ENCODE data around the gene ALDH2. TPM values are rescaled to one million over a fixed set of nuclear protein-coding genes. Genes with fewer than 3 reads are reported as not detected.
"Not testable (repeated sequence)": the region's sequence is repeated elsewhere in the genome, so short reads cannot be mapped to it uniquely, and the experiment has no call there.

ALDH2 gene
- polyA plus RNA-seq = 100 to 1,000 TPM; 125 to 237 (median 185) TPM
- long read RNA-seq, donor 1, full-length matches to known transcripts = 102 of 183 reads
- long read RNA-seq, donor 1, partial matches to known transcripts = 81 of 183 reads
- long read RNA-seq, donor 1, other reads (novel, unspliced or antisense) = 0 of 183 reads
- long read RNA-seq, donor 2, full-length matches to known transcripts = 5 of 5 reads
- long read RNA-seq, donor 2, partial matches to known transcripts = 0 of 5 reads
- long read RNA-seq, donor 2, other reads (novel, unspliced or antisense) = 0 of 5 reads
- long read RNA-seq, donor 3, full-length matches to known transcripts = 10 of 27 reads
- long read RNA-seq, donor 3, partial matches to known transcripts = 17 of 27 reads
- long read RNA-seq, donor 3, other reads (novel, unspliced or antisense) = 0 of 27 reads
- long read RNA-seq, donor 4 = 0 reads
- long read RNA-seq, donor 5, full-length matches to known transcripts = 8 of 8 reads
- long read RNA-seq, donor 5, partial matches to known transcripts = 0 of 8 reads
- long read RNA-seq, donor 5, other reads (novel, unspliced or antisense) = 0 of 8 reads
- long read RNA-seq, donor 6, full-length matches to known transcripts = 23 of 38 reads
- long read RNA-seq, donor 6, partial matches to known transcripts = 15 of 38 reads
- long read RNA-seq, donor 6, other reads (novel, unspliced or antisense) = 0 of 38 reads
- long read RNA-seq, donor 7 = 0 reads
- long read RNA-seq, donor 8, full-length matches to known transcripts = 1 of 1 reads
- long read RNA-seq, donor 8, partial matches to known transcripts = 0 of 1 reads
- long read RNA-seq, donor 8, other reads (novel, unspliced or antisense) = 0 of 1 reads
- long read RNA-seq, donor 9, full-length matches to known transcripts = 6 of 6 reads
- long read RNA-seq, donor 9, partial matches to known transcripts = 0 of 6 reads
- long read RNA-seq, donor 9, other reads (novel, unspliced or antisense) = 0 of 6 reads
- long read RNA-seq, donor 10, full-length matches to known transcripts = 60 of 84 reads
- long read RNA-seq, donor 10, partial matches to known transcripts = 24 of 84 reads
- long read RNA-seq, donor 10, other reads (novel, unspliced or antisense) = 0 of 84 reads

DNA sequence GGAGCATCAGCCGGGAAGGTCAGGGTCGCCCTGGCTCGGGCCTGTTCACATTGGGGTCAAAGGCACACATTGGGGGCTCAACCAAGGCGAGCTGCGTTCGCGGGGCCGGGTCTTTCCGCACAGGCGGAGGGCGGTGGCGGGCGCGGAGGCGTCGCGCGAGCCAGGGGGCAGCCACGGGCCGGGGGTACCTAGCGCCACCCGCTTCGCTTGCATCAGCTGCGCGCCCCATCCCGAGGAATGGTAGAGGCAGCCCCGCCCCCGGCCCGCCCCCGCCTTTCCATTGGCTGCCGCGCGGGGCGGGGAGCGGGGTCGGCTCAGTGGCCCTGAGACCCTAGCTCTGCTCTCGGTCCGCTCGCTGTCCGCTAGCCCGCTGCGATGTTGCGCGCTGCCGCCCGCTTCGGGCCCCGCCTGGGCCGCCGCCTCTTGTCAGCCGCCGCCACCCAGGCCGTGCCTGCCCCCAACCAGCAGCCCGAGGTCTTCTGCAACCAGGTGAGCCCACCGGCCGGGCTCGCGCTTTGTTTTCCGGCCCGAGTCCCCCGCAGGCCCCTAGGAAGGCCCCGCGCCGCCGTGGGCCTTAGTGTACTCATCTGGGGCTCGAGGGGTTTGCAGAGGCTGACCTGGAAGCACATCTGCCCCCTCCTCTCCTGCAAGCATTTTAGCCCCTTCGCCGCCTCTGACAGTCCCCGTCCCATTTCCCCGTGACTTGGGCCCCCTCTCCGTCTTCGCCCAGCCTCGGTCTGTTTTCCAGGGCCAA is at the start of gene ALDH2:
Gene ALDH2, plus strand, starts transcription at position 326 of the 754 bp plus-strand sequence. Its CDS starts 50 bp downstream, at position 376.
- no peaks in the 10 kb centered on the region for H3K27me3 ChIP-seq (ENCODE audit: control insufficient read depth in 3 of 3, insufficient read depth in 3 of 3, low read length in 3 of 3)
- no peaks in the 10 kb centered on the region for H3K9me3 ChIP-seq (ENCODE audit: control insufficient read depth in 2 of 2, insufficient read depth in 1 of 2, low read depth in 1 of 2, low read length in 1 of 2)
- DNase-seq (peak; percentile 76 to 87), FAIRE-seq (no peak)
- H3K27ac ChIP-seq (ENCODE audit: low read depth in 1 of 3, low read length in 2 of 3) = peak within 1 kb of the TSS; percentile 82 to 93 (median 90)
- H3K4me3 ChIP-seq (ENCODE audit: low read depth in 1 of 3, low read length in 3 of 3) = peak within 1 kb of the TSS; percentile 71 to 94 (median 74)
- peaks cover 3 to 25% (median 4%) of the 10 kb centered on the region in 3 donors for H3K4me1 ChIP-seq (ENCODE audit: control insufficient read depth in 3 of 3, insufficient read depth in 2 of 3, low read depth in 1 of 3, low read length in 2 of 3)
- 0 to 1% (median 1%) methylated on average over 57 to 73 of the region's 73 CpGs for WGBS, 3 donors
- peaks cover 0 to 20% (median 0%) of the 10 kb centered on the region in 3 donors for H3K36me3 ChIP-seq (ENCODE audit: control insufficient read depth in 3 of 3, insufficient read depth in 2 of 3, low read depth in 1 of 3, low read length in 3 of 3)

- FAIRE-seq; H3K27ac ChIP-seq (ENCODE audit: low read depth in 1 of 3, low read length in 2 of 3); H3K9me3 ChIP-seq (ENCODE audit: control insufficient read depth in 2 of 2, insufficient read depth in 1 of 2, low read depth in 1 of 2, low read length in 1 of 2); H3K4me3 ChIP-seq (ENCODE audit: low read depth in 1 of 3, low read length in 3 of 3); DNase-seq; H3K4me1 ChIP-seq (ENCODE audit: control insufficient read depth in 3 of 3, insufficient read depth in 2 of 3, low read depth in 1 of 3, low read length in 2 of 3); H3K27me3 ChIP-seq (ENCODE audit: control insufficient read depth in 3 of 3, insufficient read depth in 3 of 3, low read length in 3 of 3): not testable (repeated sequence)
- H3K36me3 ChIP-seq (ENCODE audit: control insufficient read depth in 3 of 3, insufficient read depth in 2 of 3, low read depth in 1 of 3, low read length in 3 of 3) = peaks cover 0 to 53% (median 2%) of the 10 kb centered on the region in 3 donors
- WGBS, 3 donors = 92 to 97% (median 97%) methylated on average over 10 of the region's 10 CpGs
Observed at GRCh38 chr12:111719316-111719715, 47.4 kb upstream of the ALDH2 start.

- FAIRE-seq = no peak
- H3K4me3 ChIP-seq (ENCODE audit: low read depth in 1 of 3, low read length in 3 of 3) = no peak overlapping the region
- peaks cover 0 to 2% of the 10 kb centered on the region in 2 donors for H3K9me3 ChIP-seq (ENCODE audit: control insufficient read depth in 2 of 2, insufficient read depth in 1 of 2, low read depth in 1 of 2, low read length in 1 of 2)
- WGBS, 3 donors = 89 to 98% (median 97%) methylated on average over 6 of the region's 6 CpGs
- H3K27ac ChIP-seq (ENCODE audit: low read depth in 1 of 3, low read length in 2 of 3) = no peak overlapping the region
- DNase-seq = no peak
- H3K36me3 ChIP-seq (ENCODE audit: control insufficient read depth in 3 of 3, insufficient read depth in 2 of 3, low read depth in 1 of 3, low read length in 3 of 3) = peaks cover 0 to 50% (median 2%) of the 10 kb centered on the region in 3 donors
- no peaks in the 10 kb centered on the region for H3K27me3 ChIP-seq (ENCODE audit: control insufficient read depth in 3 of 3, insufficient read depth in 3 of 3, low read length in 3 of 3)
- H3K4me1 ChIP-seq (ENCODE audit: control insufficient read depth in 3 of 3, insufficient read depth in 2 of 3, low read depth in 1 of 3, low read length in 2 of 3) = no peaks in the 10 kb centered on the region
Observed at GRCh38 chr12:111720457-111720856, 46.3 kb upstream of the ALDH2 start.

DNA sequence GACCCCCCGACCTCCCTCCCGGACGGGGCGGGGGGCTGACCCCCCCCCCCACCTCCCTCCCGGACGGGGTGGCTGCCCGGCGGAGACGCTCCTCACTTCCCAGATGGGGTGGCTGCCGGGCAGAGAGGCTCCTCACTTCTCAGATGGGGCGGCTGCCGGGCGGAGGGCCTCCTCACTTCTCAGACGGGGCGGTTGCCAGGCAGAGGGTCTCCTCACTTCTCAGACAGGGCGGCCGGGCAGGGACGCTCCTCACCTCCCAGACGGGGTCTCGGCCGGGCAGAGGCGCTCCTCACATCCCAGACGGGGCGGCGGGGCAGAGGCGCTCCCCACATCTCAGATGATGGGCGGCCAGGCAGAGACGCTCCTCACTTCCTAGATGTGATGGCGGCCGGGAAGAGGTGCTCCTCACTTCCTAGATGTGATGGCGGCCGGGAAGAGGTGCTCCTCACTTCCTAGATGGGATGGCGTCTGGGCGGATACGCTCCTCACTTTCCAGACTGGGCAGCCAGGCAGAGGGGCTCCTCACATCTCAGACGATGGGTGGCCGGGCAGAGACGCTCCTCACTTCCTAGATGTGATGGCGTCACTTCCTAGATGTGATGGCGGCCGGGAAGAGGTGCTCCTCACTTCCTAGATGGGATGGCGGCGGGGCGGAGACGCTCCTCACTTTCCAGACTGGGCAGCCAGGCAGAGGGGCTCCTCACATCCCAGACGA is 42.9 kb upstream of the ALDH2 start:
- not testable (repeated sequence) for H3K27ac ChIP-seq (ENCODE audit: low read depth in 1 of 3, low read length in 2 of 3); H3K9me3 ChIP-seq (ENCODE audit: control insufficient read depth in 2 of 2, insufficient read depth in 1 of 2, low read depth in 1 of 2, low read length in 1 of 2); H3K4me3 ChIP-seq (ENCODE audit: low read depth in 1 of 3, low read length in 3 of 3); H3K27me3 ChIP-seq (ENCODE audit: control insufficient read depth in 3 of 3, insufficient read depth in 3 of 3, low read length in 3 of 3); DNase-seq; FAIRE-seq; H3K4me1 ChIP-seq (ENCODE audit: control insufficient read depth in 3 of 3, insufficient read depth in 2 of 3, low read depth in 1 of 3, low read length in 2 of 3)
- 96 to 98% (median 98%) methylated on average over 20 to 46 of the region's 46 CpGs for WGBS, 3 donors
- peaks cover 0 to 44% (median 3%) of the 10 kb centered on the region in 3 donors for H3K36me3 ChIP-seq (ENCODE audit: control insufficient read depth in 3 of 3, insufficient read depth in 2 of 3, low read depth in 1 of 3, low read length in 3 of 3)

DNA sequence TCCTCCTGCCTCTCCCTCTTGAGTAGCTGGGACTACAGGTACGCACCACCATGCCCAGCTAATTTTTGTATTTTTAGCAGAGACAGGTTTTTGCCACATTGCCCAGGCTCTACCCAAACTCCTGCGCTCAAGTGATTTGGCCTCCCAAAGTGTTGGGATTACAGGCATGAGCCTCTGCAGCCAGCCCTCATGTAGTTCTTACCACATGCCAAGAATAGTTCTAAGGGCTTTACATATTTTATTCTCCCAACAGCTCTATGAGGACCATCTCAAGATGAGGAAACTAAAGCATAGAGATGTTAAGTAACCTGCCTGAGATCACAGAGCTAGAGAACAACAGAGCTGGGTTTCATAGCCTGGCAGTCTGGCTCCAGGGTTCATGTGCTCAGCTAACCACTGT is 37.9 kb upstream of the ALDH2 start:
- H3K9me3 ChIP-seq (ENCODE audit: control insufficient read depth in 2 of 2, insufficient read depth in 1 of 2, low read depth in 1 of 2, low read length in 1 of 2) = peaks cover 0 to 2% of the 10 kb centered on the region in 2 donors
- DNase-seq (no peak), FAIRE-seq (no peak)
- no peak overlapping the region for H3K4me3 ChIP-seq (ENCODE audit: low read depth in 1 of 3, low read length in 3 of 3)
- no peaks in the 10 kb centered on the region for H3K27me3 ChIP-seq (ENCODE audit: control insufficient read depth in 3 of 3, insufficient read depth in 3 of 3, low read length in 3 of 3)
- H3K27ac ChIP-seq (ENCODE audit: low read depth in 1 of 3, low read length in 2 of 3) = no peak overlapping the region
- H3K4me1 ChIP-seq (ENCODE audit: control insufficient read depth in 3 of 3, insufficient read depth in 2 of 3, low read depth in 1 of 3, low read length in 2 of 3) = no peaks in the 10 kb centered on the region
- WGBS, 3 donors = 96 to 100% (median 98%) methylated on average over 2 of the region's 2 CpGs
- H3K36me3 ChIP-seq (ENCODE audit: control insufficient read depth in 3 of 3, insufficient read depth in 2 of 3, low read depth in 1 of 3, low read length in 3 of 3) = peaks cover 0 to 68% (median 7%) of the 10 kb centered on the region in 3 donors

- Histone ChIP-seq H3K27me3 (ENCODE audit: control insufficient read depth in 3 of 3, insufficient read depth in 3 of 3, low read length in 3 of 3) (no peaks in the 10 kb centered on the region), H3K27ac (ENCODE audit: low read depth in 1 of 3, low read length in 2 of 3) (no peak overlapping the region), H3K4me1 (ENCODE audit: control insufficient read depth in 3 of 3, insufficient read depth in 2 of 3, low read depth in 1 of 3, low read length in 2 of 3) (no peaks in the 10 kb centered on the region), H3K4me3 (ENCODE audit: low read depth in 1 of 3, low read length in 3 of 3) (no peak overlapping the region), H3K9me3 (ENCODE audit: control insufficient read depth in 2 of 2, insufficient read depth in 1 of 2, low read depth in 1 of 2, low read length in 1 of 2) (no peaks in the 10 kb centered on the region), H3K36me3 (ENCODE audit: control insufficient read depth in 3 of 3, insufficient read depth in 2 of 3, low read depth in 1 of 3, low read length in 3 of 3) (peaks cover 0 to 72% (median 7%) of the 10 kb centered on the region in 3 donors)
- FAIRE-seq (no peak), DNase-seq (no peak)
- 89 to 96% (median 92%) methylated on average over 9 of the region's 9 CpGs for WGBS, 3 donors
Observed at GRCh38 chr12:111730420-111730819, 36.3 kb upstream of the ALDH2 start.

DNA sequence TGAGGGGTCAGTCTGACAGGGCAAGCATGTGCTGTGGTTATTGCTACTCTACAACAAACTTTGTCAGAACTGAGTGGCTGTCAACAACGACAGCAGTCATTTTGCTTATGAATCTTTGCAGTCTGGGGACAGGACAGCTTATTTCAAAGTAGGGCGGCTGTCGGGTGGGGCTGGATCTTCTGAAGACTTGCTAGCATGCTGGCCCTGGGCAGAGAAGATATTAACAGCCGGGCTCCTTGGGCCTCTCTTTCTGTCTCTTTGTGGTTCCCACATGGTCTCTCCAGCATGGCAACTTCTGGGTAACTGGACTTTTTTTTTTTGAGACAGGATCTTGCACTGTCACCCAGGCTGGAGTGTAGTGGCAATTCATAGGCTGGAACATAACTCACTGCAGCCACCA is 33.9 kb upstream of the ALDH2 start:
- H3K27ac ChIP-seq (ENCODE audit: low read depth in 1 of 3, low read length in 2 of 3) = no peak overlapping the region
- no peak for FAIRE-seq
- H3K4me1 ChIP-seq (ENCODE audit: control insufficient read depth in 3 of 3, insufficient read depth in 2 of 3, low read depth in 1 of 3, low read length in 2 of 3) = no peaks in the 10 kb centered on the region
- H3K4me3 ChIP-seq (ENCODE audit: low read depth in 1 of 3, low read length in 3 of 3) = no peak overlapping the region
- no peaks in the 10 kb centered on the region for H3K9me3 ChIP-seq (ENCODE audit: control insufficient read depth in 2 of 2, insufficient read depth in 1 of 2, low read depth in 1 of 2, low read length in 1 of 2)
- 81 to 94% (median 89%) methylated on average over 4 of the region's 4 CpGs for WGBS, 3 donors
- DNase-seq = no peak
- no peaks in the 10 kb centered on the region for H3K27me3 ChIP-seq (ENCODE audit: control insufficient read depth in 3 of 3, insufficient read depth in 3 of 3, low read length in 3 of 3)
- peaks cover 3 to 79% (median 11%) of the 10 kb centered on the region in 3 donors for H3K36me3 ChIP-seq (ENCODE audit: control insufficient read depth in 3 of 3, insufficient read depth in 2 of 3, low read depth in 1 of 3, low read length in 3 of 3)
